ENCODE data around the gene KIF26B. TPM values are rescaled to one million over a fixed set of nuclear protein-coding genes. Genes with fewer than 3 reads are reported as not detected.

The KIF26B gene
- total RNA-seq, 1 donor from 2014 or later: 2.1 TPM

- Histone ChIP-seq H3K4me3 (ENCODE audit: low read depth, low read length) (no peak overlapping the region), H3K36me3 (ENCODE audit: control insufficient read depth, insufficient read depth, low read length) (no peaks in the 10 kb centered on the region), H3K27me3 (ENCODE audit: control insufficient read depth, insufficient read depth, low read length) (no peaks in the 10 kb centered on the region)
- DNase-seq (ENCODE audit: low read depth) (no peak), FAIRE-seq (no peak)
- TF ChIP-seq CTCF (IDR thresholded peaks at IDR 0.05; ENCODE audit: insufficient read depth, low read length, severe bottlenecking): peak; percentile 30
Measured at GRCh38 chr1:245277276-245277675, 122.5 kb downstream of the KIF26B start.

GRCh38 chr1:245278846-245279245, 124.1 kb downstream of the KIF26B start:
- TF ChIP-seq CTCF (IDR thresholded peaks at IDR 0.05; ENCODE audit: insufficient read depth, low read length, severe bottlenecking): no peak
- no peak for FAIRE-seq
- no peaks in the 10 kb centered on the region for H3K27me3 ChIP-seq (ENCODE audit: control insufficient read depth, insufficient read depth, low read length)
- no peak for DNase-seq (ENCODE audit: low read depth)
- H3K4me3 ChIP-seq (ENCODE audit: low read depth, low read length): no peak overlapping the region
- no peaks in the 10 kb centered on the region for H3K36me3 ChIP-seq (ENCODE audit: control insufficient read depth, insufficient read depth, low read length)

- TF ChIP-seq CTCF (IDR thresholded peaks at IDR 0.05; ENCODE audit: insufficient read depth, low read length, severe bottlenecking): no peak
- H3K4me3 ChIP-seq (ENCODE audit: low read depth, low read length): no peak overlapping the region
- no peaks in the 10 kb centered on the region for H3K36me3 ChIP-seq (ENCODE audit: control insufficient read depth, insufficient read depth, low read length)
- DNase-seq (ENCODE audit: low read depth) (no peak), FAIRE-seq (no peak)
- no peaks in the 10 kb centered on the region for H3K27me3 ChIP-seq (ENCODE audit: control insufficient read depth, insufficient read depth, low read length)
Measured at GRCh38 chr1:245279346-245279745, 124.6 kb downstream of the KIF26B start.

GRCh38 chr1:245283001-245283400, 128.2 kb downstream of the KIF26B start:
- no peak for TF ChIP-seq CTCF (IDR thresholded peaks at IDR 0.05; ENCODE audit: insufficient read depth, low read length, severe bottlenecking)
- FAIRE-seq: no peak
- no peaks in the 10 kb centered on the region for H3K36me3 ChIP-seq (ENCODE audit: control insufficient read depth, insufficient read depth, low read length)

GRCh38 chr1:245285168-245285567, 130.4 kb downstream of the KIF26B start:
- Histone ChIP-seq H3K27me3 (ENCODE audit: control insufficient read depth, insufficient read depth, low read length) (no peaks in the 10 kb centered on the region), H3K36me3 (ENCODE audit: control insufficient read depth, insufficient read depth, low read length) (no peaks in the 10 kb centered on the region), H3K4me3 (ENCODE audit: low read depth, low read length) (no peak overlapping the region)
- TF ChIP-seq CTCF (IDR thresholded peaks at IDR 0.05; ENCODE audit: insufficient read depth, low read length, severe bottlenecking): no peak
- DNase-seq (ENCODE audit: low read depth): no peak
- peak; percentile 66 for FAIRE-seq

More at GRCh38 chr1:245283001-245283400, 128.2 kb downstream of the KIF26B start:
- Histone ChIP-seq H3K27me3 (ENCODE audit: control insufficient read depth, insufficient read depth, low read length) (no peaks in the 10 kb centered on the region), H3K4me3 (ENCODE audit: low read depth, low read length) (no peak overlapping the region)
- no peak for DNase-seq (ENCODE audit: low read depth)

- DNase-seq (ENCODE audit: low read depth): no peak
- Histone ChIP-seq H3K4me3 (ENCODE audit: low read depth, low read length) (no peak overlapping the region), H3K27me3 (ENCODE audit: control insufficient read depth, insufficient read depth, low read length) (no peaks in the 10 kb centered on the region), H3K36me3 (ENCODE audit: control insufficient read depth, insufficient read depth, low read length) (no peaks in the 10 kb centered on the region)
- TF ChIP-seq CTCF (IDR thresholded peaks at IDR 0.05; ENCODE audit: insufficient read depth, low read length, severe bottlenecking): no peak
- no peak for FAIRE-seq
Measured at GRCh38 chr1:245288796-245289195, 134.0 kb downstream of the KIF26B start.

Data from bronchial epithelial cell (primary cell).